GM21528 (cell line): ENCODE measurements around the gene DIP2C.
"Not testable (repeated sequence)": the region's sequence is repeated elsewhere in the genome, so short reads cannot be mapped to it uniquely, and the experiment has no call there.

Source experiments
- ATAC-seq: cut with Tn5 transposase; IDR thresholded peaks from one replicate; pipeline ENCODE4 v1.9.1; 2021; ENCODE audit warnings: mild to moderate bottlenecking, moderate library complexity; ENCODE audit not compliant: unreplicated experiment, low FRiP score

Gene DIP2C

GRCh38 chr10:689452-690371, at the start of gene DIP2C:
Gene DIP2C (minus strand): TSS chr10:689668. CDS start chr10:689578, 90 bp downstream.
- ATAC-seq = no peak

GRCh38 chr10:734481-734880, 45.0 kb upstream of the DIP2C start:
- ATAC-seq = no peak

GRCh38 chr10:733086-733485, 43.6 kb upstream of the DIP2C start:
- no peak for ATAC-seq

- no peak for ATAC-seq
These were observed 39.7 kb upstream of the DIP2C start for GRCh38 chr10:729213-729612.

- no peak for ATAC-seq
These were observed 39.1 kb upstream of the DIP2C start for GRCh38 chr10:728603-729002.

GRCh38 chr10:727162-727790, 37.8 kb upstream of the DIP2C start:
- no peak for ATAC-seq

GRCh38 chr10:725786-726185, 36.3 kb upstream of the DIP2C start:
- no peak for ATAC-seq

- no peak for ATAC-seq
These were observed 35.8 kb upstream of the DIP2C start for GRCh38 chr10:725302-725701.

GRCh38 chr10:723973-724372, 34.5 kb upstream of the DIP2C start:
- ATAC-seq = no peak

- no peak for ATAC-seq
These were observed 33.0 kb upstream of the DIP2C start for GRCh38 chr10:722281-723060.

GRCh38 chr10:718143-718700, 28.8 kb upstream of the DIP2C start:
- no peak for ATAC-seq

- ATAC-seq = no peak
These were observed 28.0 kb upstream of the DIP2C start for GRCh38 chr10:717458-717857.

- ATAC-seq = no peak
These were observed 27.4 kb upstream of the DIP2C start for GRCh38 chr10:716821-717220.

- ATAC-seq = no peak
These were observed 24.7 kb upstream of the DIP2C start for GRCh38 chr10:714214-714613.

- no peak for ATAC-seq
These were observed 23.1 kb upstream of the DIP2C start for GRCh38 chr10:712575-712974.

GRCh38 chr10:712089-712488, 22.6 kb upstream of the DIP2C start:
- no peak for ATAC-seq

- ATAC-seq = no peak
These were observed 18.4 kb upstream of the DIP2C start for GRCh38 chr10:707861-708260.

- no peak for ATAC-seq
These were observed 18.0 kb upstream of the DIP2C start for GRCh38 chr10:707456-707855.

- no peak for ATAC-seq
These were observed 13.7 kb upstream of the DIP2C start for GRCh38 chr10:703118-703517.

GRCh38 chr10:700183-700582, 10.7 kb upstream of the DIP2C start:
- not testable (repeated sequence) for ATAC-seq
